DMS79 (cell line): ENCODE measurements around the gene AGAP1.

ENCODE experiments used
- DNase-seq: peaks from one replicate; lab custom pipeline; 2025; lab: John Stamatoyannopoulos, UW

Gene AGAP1

DNA sequence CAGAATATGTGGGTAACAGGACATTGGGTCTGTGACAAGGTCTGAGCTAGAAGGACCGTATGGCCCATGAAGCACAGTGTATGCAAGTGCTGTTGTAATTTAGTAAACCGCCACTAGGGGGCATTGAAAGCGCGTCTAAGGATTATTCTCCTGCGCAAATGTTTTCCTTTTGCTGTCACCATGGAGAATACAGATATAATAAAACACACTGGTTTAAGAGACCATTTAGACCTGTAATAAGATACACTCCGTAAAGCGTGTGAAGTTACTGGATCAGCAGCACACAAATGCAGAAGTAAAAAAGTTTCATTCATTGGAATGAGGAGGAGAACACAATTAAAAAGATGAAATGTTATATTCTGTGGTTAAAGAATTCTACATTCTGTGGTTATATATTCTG, 272.4 kb downstream of the AGAP1 start:
- DNase-seq = peak; percentile 13

DNA sequence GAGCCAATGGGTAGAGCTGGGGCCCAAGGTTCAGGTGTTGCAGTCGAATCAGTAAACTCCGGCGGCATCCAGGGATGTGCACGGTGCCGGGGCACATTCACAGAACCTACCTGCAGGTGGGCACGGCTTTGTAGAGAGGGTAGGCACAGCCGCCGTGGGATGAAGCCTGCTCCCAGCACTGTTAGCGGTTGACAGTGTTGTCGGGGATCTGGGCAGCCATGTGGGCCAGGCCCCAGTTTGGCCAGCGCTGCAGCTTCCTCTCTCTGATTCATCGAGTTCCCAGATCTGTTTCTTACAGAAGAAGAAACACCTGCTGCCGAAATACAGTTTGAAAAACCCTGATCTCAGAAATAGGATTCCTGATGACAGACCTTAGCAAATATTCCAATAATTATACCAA, 274.8 kb downstream of the AGAP1 start:
- no peak for DNase-seq

DNA sequence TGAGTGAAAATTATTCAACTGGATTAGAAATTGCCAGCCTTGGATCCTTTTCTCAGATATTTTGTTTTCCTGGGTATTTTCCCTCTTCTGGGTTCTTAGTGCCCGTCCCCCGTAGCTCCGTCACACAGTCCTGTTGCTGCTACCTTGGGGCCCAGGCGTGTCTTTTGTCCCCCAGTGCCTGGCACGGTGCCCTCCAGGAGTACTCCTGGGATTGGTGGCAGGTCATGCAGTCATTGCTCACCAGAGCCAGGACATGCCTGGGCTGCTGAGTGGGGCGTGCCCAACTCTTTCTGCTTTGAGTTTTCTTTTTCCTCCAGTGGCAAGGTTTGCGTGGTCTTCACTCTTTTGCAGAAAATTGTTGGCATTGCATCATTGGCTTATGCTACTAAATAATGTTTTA, 275.2 kb downstream of the AGAP1 start:
- no peak for DNase-seq

DNA sequence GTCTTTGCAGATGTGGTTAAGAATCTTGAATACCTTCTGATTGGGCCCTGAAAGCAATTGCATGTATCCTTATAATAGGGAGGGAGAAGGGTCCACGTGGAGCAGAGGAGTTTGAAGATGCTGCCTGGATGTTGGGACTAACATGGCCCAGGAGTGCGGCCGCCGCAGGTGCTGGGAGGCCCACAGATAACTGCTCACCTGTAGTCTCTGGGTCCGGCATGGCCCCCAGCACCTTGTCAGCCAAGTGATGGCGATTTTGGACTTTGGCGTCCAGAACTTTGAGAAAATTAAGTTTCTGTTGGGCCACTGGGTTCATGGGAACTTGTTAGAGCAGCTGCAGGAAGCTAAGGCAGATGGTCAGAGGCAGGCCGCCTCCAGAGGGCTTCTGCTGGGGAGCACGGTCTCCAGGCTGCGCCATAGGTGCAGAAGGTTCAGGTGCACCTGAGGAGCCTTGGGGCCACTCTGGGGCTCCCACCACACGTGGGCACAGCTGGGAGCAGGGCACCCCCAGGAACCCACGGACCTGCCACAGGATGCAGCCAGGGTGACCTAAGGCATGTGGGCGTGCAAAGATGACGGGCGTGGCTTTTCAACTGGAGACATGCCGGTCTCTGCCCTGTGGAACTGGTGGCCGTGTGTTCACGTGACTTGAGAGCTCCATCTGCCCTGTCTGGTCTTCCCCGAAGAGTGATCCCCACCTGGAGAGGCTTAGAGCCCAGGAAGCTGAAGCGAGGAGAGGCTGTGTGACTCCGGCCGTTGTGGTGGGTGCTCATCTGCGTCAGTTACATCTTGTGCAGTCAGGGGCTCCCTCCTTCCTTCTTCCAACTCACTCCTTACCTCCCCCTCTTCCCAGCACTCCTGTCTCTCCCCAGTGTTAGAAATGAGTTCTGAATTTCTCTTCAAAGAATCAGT, 277.3 kb downstream of the AGAP1 start:
- DNase-seq = no peak

DNA sequence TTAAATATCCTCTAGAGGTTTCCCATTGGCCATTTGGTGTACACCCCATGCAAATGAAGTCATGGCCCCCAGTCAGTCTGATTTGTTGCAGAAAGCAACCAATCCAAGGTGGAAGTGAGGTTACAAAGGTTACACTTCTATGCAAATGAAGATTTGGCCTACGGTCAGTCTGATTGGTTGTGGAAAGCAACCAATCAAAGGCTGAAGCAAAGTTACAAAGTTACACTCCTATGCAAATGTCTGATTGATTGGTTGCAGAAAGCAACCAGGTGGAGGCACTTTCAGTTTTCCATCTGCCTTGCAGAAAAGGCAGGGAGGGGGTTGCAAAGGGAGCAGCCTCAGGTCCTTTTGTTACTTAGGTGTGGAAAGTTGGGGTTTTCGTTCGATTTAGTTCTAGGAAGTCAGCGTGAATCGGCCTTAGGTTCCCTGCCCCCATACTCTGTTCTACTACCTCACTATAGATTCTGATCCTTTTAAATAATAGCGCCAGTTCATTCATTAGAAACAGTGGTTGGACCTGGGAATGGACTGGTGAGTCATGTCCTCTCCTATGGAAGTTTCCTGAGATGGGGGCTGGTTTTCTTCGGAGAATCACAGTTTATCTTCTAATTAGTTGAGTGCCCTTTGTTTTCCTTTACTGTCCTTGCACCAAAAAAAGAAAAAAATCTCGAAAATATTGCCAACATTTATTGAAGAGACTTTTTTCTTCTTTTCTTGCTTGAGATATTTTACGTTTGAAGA, 279.5 kb downstream of the AGAP1 start:
- DNase-seq = no peak

DNA sequence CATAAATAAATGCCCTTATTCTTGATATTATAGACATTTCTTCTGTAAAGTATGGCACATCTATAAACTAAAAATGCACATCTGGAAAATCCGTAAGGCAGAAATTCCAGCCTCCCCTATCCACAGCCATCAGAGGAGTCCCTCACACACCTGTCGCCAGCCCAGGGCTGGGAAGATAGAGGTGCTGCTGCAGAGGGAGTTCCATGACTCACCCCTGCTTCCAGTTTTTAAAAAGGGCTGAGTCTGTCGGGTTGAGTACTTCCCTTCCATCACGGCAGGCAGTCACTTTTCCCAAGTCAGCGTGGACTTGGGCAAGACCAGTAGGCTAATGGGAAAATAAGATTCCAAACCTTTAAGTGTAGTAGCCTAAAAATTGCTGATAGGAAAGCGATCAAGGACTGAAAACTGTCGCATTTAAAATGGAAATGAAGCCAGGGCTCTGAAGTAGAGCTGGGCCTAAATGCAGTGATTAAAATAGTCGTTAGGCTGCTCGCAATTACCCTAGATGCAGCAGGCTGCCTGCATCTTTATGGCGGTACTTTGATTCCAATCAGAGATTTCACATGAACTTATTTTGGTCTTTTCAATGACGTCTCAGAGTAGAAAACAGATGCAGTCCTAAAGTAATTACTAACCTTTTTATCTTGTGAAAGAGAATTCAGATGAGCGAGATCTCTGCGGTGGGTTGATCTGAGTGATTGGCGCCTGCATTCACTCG, 280.5 kb downstream of the AGAP1 start:
- DNase-seq = no peak

DNA sequence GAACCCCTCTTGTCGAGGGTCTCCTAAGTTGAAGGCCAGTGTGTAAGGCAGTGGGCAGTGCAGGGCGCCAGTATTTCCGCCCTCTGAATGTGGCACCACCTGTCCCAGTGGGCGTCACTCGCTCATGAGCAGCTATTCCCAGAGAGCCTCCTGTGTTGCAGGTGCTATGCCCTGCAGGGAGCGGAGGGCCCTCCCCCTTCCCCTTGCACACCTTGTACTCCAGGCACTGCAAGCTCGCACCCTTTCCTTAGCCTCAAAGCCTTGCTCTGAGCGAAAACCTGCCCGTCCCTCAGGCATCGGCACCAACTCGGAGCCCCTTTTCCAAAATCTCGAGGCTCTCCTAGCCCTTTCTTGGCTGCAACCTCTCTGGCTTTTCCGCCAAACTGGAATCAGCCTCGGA, 282.7 kb downstream of the AGAP1 start:
- no peak for DNase-seq

DNA sequence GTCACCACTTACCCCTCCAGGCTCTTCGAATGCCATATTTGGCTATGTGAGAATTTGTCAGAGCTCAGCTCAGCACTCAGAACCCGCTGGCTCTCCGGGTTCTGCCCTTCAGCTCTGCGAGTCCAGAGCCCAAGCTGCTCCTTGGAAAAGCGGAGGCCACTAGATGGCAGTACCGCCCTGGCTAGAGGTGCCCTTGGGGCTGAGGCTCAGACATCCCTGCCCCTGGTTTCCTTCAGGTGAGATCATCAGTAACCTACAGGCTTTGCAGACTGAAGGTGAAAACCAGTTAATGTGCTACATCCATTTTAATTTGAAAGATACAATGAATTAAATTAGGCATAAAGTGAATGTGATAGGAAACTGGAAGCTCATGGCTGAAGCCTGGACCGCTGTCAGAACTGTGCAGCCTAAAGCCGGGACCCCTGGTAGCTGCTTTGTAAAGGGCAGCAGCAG, 285.6 kb downstream of the AGAP1 start:
- peak; percentile 23 for DNase-seq

DNA sequence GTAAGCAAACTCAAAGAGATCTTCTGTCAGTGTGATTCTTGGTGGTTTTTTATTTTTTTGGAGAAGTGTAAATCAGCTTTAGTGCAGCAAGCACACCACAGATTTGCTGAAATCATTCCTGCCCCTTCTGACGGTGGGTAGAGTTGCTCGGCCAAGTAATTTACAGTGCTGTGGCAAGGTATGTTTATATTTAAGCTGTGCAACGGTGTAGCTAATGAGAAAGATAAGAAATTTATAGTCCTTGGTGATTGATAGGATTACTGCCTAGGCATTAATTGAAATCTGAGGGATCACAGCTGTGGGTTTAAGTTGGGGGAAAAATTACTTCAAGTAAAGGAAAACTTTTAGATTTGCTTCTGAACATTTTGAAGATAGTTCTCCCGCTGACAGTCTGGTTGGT, 286.6 kb downstream of the AGAP1 start:
- DNase-seq = no peak

DNA sequence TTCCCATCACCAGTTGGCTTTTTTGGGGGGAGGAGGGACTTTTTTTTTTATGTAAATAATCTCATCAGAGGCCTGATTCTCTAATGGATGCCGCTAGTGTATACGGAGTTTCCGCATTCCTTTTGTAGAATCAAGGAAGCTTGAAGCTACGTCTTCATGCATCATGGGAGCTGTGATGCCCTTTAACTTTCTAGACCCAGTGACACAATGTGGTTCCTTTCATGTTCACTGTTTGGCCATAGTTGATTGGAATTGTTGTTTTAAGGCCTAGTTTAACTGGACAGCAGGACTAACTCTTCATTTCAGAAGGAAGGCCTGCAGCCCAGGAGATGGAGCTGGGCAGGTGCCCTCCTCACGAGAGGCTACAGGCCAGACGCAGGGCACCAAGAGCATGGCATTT, 287.9 kb downstream of the AGAP1 start:
- no peak for DNase-seq

DNA sequence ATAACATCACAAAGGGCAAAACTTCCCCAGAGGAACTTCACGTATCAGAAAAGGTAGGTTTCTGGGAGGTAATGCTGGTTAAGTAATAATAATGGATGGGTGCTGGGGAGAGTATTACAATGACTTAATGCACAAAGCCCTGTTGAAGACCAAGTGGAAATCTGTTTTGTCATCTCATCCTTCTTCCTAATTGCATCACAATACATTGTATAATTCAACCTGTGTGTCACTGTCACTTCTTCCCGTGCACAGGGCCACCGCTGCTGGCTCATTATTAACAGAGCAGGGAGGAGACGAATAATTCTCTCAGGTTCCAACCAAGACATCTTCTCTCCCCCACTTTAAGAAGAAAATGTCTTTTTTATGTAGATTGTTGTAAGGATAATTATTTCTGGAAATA, 290.9 kb downstream of the AGAP1 start:
- DNase-seq = no peak

DNA sequence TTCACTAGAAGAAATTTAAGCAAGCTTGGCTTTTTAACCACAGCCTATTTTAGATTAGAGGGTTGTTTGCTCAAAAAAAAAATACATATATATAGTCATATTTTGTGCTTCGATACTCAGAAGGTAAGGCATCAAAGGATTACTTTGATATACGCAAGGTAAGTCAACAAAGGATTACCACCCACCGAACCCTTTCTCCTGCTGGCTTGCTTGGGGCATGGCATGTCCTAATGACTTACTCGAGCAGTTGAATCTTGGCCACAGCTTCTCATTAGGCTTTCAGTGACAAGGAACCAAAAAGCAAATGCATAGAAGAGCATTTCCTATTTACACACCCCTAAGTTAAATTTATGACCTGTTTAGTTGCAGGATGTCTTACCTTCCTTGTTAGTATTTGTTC, 295.7 kb downstream of the AGAP1 start:
- DNase-seq = no peak

DNA sequence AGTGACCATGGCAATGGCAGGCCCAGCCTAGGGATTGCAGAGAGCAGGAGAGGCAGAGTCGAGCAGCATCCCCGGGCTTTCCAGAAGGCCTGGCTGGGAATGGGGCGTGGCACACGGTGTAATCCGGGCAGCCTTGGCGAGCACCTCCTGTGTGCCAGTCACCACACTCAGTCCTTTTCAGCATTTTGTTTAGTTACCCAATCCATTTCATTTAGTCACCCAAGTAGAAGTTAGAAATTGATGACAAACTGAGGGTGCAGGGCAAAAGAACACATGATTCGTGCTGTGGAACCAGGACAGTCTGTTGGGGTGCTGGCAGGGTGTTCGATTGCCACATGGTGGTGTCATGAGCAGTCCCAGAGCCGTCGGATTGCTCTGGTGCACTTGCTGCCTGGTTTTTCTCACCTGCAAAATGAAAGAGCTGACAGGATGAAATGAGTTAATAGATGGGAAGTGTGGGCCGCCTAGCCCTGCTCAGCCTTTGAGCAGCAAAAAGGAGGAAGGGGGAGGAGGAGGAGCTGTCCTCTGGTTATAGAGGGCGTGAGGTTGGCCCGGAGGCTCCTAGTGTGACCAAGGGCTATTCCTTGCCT, 299.4 kb downstream of the AGAP1 start:
- DNase-seq = no peak

DNA sequence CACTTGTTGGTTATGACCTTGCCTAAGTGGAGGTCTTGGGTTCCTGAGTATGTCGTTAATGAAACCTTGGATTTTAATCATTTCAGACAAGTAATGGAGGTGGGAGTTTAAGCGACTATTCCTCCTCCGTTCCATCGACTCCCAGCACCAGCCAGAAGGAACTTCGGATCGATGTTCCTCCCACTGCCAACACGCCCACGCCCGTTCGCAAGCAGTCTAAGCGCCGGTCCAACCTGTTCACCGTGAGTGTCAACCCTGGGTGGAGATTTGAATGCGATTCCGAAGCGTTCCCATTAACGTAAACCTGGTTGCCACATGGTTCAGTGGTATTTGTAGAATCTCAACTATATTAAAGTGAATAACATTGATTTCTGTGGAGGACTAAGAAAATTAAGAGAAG, 305.4 kb downstream of the AGAP1 start:
- no peak for DNase-seq

DNA sequence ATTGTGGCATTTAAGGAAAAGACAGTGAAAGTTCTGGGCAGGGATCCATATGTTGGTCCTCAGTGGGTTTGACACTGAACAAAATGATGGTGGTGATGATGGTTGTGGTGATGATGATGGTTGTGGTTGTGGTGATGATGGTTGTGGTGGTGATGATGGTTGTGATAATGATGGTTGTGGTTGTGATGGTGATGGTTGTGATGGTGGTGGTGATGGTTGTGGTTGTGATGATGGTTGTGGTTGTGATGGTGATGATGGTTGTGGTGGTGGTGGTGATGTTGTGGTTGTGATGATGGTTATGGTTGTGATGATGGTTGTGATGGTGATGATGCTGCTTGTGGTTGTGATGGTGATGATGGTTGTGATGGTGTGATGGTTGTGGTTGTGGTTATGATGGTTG, 308.7 kb downstream of the AGAP1 start:
- DNase-seq = no peak

DNA sequence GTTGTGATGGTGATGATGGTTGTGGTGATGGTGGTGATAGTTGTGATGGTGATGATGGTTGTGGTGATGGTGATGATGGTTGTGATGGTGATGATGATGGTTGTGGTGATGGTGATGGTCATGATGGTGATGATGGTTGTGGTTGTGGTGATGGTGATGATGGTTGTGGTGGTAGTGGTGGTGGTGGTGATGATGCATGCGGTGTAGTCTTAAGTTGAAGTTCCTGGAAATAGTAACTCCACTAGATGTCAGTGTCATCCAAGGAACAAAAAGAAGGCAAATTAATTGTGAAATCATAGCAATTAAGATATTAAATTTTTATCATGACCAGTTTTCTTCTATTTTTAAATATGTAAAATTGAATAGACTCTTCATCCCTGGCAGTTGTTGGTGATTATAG, 309.2 kb downstream of the AGAP1 start:
- no peak for DNase-seq

DNA sequence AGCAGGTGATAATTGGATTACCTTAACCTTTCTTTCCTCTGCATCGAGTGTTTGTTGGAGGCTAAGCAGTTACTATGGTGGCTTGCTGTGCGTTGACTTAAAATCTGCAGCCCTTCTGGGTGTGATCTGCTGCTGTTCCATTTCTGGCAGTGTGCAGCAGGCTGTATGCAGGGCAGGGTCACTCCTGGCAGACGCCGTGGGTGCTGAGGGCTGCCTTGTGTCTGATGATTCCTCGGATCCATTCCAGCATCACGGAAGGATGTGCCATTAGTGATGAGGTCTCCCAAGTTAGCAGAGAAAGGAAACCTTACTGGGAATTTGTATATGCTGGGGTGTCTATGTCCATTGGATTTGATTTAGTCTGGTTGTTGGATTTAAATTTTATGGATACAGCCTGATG, 310.8 kb downstream of the AGAP1 start:
- DNase-seq = no peak

DNA sequence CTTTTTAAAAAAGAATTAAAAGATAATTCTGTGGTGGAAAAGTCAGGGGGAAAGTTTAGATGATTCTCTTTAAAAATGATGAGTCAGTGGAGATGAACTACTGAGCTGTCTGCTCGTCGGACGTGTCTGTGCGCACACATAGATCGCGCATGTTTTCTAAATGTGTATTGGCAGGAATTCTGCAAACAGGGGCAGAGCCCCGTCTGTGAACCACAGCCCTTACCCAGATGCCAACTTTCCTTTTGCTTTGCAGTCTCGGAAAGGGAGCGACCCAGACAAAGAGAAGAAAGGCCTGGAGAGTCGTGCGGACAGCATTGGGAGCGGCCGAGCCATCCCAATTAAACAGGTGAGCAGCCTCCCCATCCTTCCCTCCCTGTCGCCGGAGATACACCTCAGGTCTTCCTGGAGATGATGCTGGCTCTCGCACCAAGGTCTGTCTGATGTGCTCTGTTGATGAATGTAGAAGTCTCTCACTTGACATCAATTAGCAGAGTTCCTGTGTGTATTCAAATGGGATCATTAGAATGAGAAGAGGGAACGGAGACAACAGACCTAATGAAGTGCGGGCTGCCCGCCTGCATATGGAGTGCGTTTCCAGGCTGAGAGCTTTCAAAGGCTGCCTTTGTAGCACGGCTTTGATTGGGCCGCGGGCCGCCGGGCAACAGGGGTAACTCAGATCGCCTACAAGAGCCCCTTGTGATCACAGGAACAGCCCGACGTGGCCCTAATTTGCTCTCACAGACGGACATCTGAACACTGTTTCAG, 313.3 kb downstream of the AGAP1 start:
- DNase-seq = no peak

DNA sequence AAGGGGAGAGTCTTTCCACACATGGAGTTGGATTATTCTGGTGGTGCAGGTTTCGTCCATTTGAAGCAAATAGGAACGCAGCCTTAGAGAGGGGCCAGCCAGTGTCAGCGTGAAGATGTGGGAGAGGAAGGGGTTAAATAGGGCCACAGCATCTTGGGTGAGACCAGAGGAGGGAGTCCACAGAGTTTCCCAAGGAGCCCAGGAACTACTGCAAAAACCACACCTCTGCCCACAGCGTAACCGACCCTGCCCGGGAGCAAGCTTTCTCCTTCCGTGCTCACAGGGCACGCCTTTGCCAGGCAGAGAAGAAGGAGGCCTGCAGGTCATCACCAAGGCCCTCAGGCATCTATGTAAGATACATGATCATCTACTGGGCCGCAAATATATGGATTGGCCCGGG, 314.5 kb downstream of the AGAP1 start:
- no peak for DNase-seq

DNA sequence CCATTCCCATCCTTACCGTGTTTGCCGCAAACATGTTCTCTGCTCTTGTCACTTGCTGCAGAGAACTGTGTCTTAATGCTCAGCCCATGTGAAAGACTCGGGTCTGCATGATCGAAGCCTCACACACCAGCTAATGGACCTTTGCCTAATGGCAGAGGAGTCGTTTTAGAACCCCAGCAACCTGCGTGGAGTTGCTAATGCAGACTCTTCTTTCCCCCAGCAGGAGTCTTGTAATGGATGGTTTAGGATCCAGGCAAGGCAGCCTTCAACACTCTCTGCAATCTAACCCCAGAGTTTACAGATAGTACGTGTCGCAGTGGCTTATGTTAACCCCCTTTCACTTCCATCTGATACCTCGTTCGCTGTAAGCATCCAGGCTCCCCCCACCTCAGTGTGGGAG, 316.4 kb downstream of the AGAP1 start:
- no peak for DNase-seq

DNA sequence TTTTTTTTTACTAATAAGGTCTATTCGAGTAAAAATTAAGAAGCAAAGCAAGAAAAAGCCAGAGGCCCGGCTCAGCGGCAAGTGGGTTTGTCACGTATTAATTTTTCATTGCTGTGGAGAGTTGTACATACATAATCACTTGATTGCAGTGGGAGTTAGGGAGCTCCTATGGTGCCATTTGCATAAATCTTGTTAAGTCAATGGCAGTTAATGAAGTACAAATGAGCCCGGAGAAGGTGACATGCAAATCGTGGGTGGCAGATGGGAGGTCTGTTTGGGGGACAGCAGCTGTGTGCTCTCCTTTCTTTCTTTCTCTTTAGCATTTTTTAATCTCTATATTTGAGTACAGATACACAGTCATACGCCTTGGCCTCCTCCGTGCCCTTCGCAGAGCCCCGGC, 317.0 kb downstream of the AGAP1 start:
- DNase-seq = no peak
